ENCODE data around the gene NDST1. TPM values are rescaled to one million over a fixed set of nuclear protein-coding genes. Genes with fewer than 3 reads are reported as not detected.

NDST1 gene
- total and polyA plus RNA-seq, 10 of the 15 experiments (the other 5 are each of a cell fraction or from before 2014, with no cell fraction given), result 0.20 to 53.5 (median 12.9) TPM

- TF ChIP-seq MTA2 (IDR thresholded peaks at IDR 0.05; ENCODE audit: low read depth) (no peak), PAX8 (IDR thresholded peaks at IDR 0.05) (no peak), TBL1XR1 (IDR thresholded peaks at IDR 0.05; ENCODE audit: low read depth, low read length) (no peak), RELB (IDR thresholded peaks at IDR 0.05; ENCODE audit: low read depth) (no peak), YY1 (IDR thresholded peaks at IDR 0.05; ENCODE audit: low read depth, low read length) (peak; percentile 61; the same call in 1 of the 2 replicates), SPI1 (IDR thresholded peaks at IDR 0.05; ENCODE audit: borderline replicate concordance, insufficient read depth, low read depth, low read length) (no peak), IRF4 (IDR thresholded peaks at IDR 0.05; ENCODE audit: low read depth, low read length) (no peak), TAF1 (IDR thresholded peaks at IDR 0.05; ENCODE audit: borderline replicate concordance, low read depth, low read length) (no peak), IKZF1 (conservative IDR thresholded peaks at IDR 0.05) (peak; percentile 52), ZBED1 (IDR thresholded peaks at IDR 0.05; ENCODE audit: borderline replicate concordance) (no peak), SUPT20H (IDR thresholded peaks at IDR 0.05; ENCODE audit: borderline replicate concordance, control insufficient read depth, low read depth, low read length) (no peak), USF1 (IDR thresholded peaks at IDR 0.05; ENCODE audit: borderline replicate concordance, extremely low read length, insufficient read depth, low read depth, low read length) (no peak), BCLAF1 (IDR thresholded peaks at IDR 0.05) (no peak), NR2C1 (IDR thresholded peaks at IDR 0.05) (no peak), POLR2AphosphoS5 (IDR thresholded peaks at IDR 0.05; ENCODE audit: low read length) (no peak), E2F4 (IDR thresholded peaks at IDR 0.05; ENCODE audit: low read depth, low read length) (no peak), SIX5 (IDR thresholded peaks at IDR 0.05; ENCODE audit: low read depth, low read length, severe bottlenecking) (no peak), CBFB (IDR thresholded peaks at IDR 0.05; ENCODE audit: low read depth) (no peak), ELK1 (IDR thresholded peaks at IDR 0.05; ENCODE audit: low read depth, low read length) (no peak), SKIL (IDR thresholded peaks at IDR 0.05; ENCODE audit: low read depth, poor library complexity, severe bottlenecking) (no peak)
Measured at GRCh38 chr5:150544611-150545219, 36.8 kb downstream of the NDST1 start (continued).

Data from GM12878 (cell line).